T-cell (primary cell): Measurements from ENCODE around the gene ADAMTS1. TPM values are rescaled to one million over a fixed set of nuclear protein-coding genes. Genes with fewer than 3 reads are reported as not detected.
A peak's percentile ranks its signal among the peaks of the same experiment; 100 is the strongest.

Experiments used
- ATAC-seq, 4 experiments: fragments of 200-7000 bp in 3 of 4; fragments of 150-1000 bp in 1 of 4; cut with Tn5 transposase; replicated peaks in 1 of 4; 1 replicate in 3 of 4; 2 replicates in 1 of 4; pipeline ENCODE4 v1.10.0; 2021; ENCODE audit warnings: moderate library complexity in 3 of 4, mild to moderate bottlenecking in 2 of 4, moderate number of reproducible peaks in 1 of 4
- CTCF ChIA-PET, 2 donors: fragments of 300-600 bp; sonication (Branson Sonifier 250); formaldehyde crosslinking; loops; one replicate each; lab custom pipeline; 2022; ENCODE audit warnings: antibody characterized with exemption in 2 of 2; lab: Charles Lee
- POLR2A ChIA-PET, 2 donors: fragments of 300-600 bp; sonication (Branson Sonifier 250); formaldehyde crosslinking; loops; one replicate each; lab custom pipeline; 2022; ENCODE audit warnings: antibody characterized with exemption in 2 of 2; lab: Charles Lee
- DNase-seq, 35 experiments: peaks; one replicate each; pipeline versions ENCODE4 v3.0.0 to v3.0.0-alpha.2; 2013 to 2023
- H3K27ac ChIP-seq: one replicate; pipeline ENCODE4 v1.5.1; 2013; ENCODE audit warnings: low read length
- H3K27me3 ChIP-seq, 2 experiments: replicated peaks in 1 of 2; 1 replicate in 1 of 2; 2 replicates in 1 of 2; pipeline versions ENCODE4 v1.6.1 to v1.7.0; 2013; ENCODE audit warnings: low read length in 1 of 2, mixed read lengths in 1 of 2; ENCODE audit not compliant: control insufficient read depth in 2 of 2, insufficient read depth in 2 of 2; ENCODE audit errors: extremely low read depth in 1 of 2
- H3K36me3 ChIP-seq, 2 donors: 1 replicate in 1 of 2; 2 replicates in 1 of 2; pipeline versions ENCODE4 v1.6.1 to v1.7.0; 2013; ENCODE audit warnings: low read length in 1 of 2; ENCODE audit not compliant: control insufficient read depth in 2 of 2, insufficient read depth in 1 of 2; ENCODE audit errors: extremely low read depth in 1 of 2
- H3K4me1 ChIP-seq, 2 experiments: 1 replicate in 1 of 2; 2 replicates in 1 of 2; pipeline versions ENCODE4 v1.6.1 to v1.7.0; 2013; ENCODE audit warnings: low read length in 2 of 2, mixed read lengths in 1 of 2; ENCODE audit not compliant: insufficient read depth in 2 of 2, control insufficient read depth in 1 of 2; ENCODE audit errors: extremely low read depth in 1 of 2
- H3K4me3 ChIP-seq, 2 donors: 1 replicate in 1 of 2; 2 replicates in 1 of 2; pipeline versions ENCODE4 v1.5.1 to v1.7.0; 2013; ENCODE audit warnings: mild to moderate bottlenecking in 2 of 2, low read length in 1 of 2, moderate library complexity in 1 of 2; ENCODE audit not compliant: control insufficient read depth in 1 of 2; ENCODE audit errors: extremely low read depth in 1 of 2
- H3K9me3 ChIP-seq: 2 replicates; pipeline ENCODE4 v1.7.0; 2013
- H3K27ac Mint-ChIP-seq, 2 donors: one replicate each; pipeline ENCODE4 v1.8.0; 2020 to 2021; ENCODE audit warnings: mild to moderate bottlenecking in 2 of 2, mixed read lengths in 2 of 2
- H3K27me3 Mint-ChIP-seq, 2 donors: one replicate each; pipeline ENCODE4 v1.8.0; 2021 to 2022; ENCODE audit warnings: mixed read lengths in 2 of 2
- H3K36me3 Mint-ChIP-seq: one replicate; pipeline ENCODE4 v1.8.0; 2021; ENCODE audit warnings: mixed read lengths
- H3K4me1 Mint-ChIP-seq, 3 donors: one replicate each; pipeline ENCODE4 v1.8.0; 2020 to 2022; ENCODE audit warnings: mixed read lengths in 3 of 3, mild to moderate bottlenecking in 1 of 3
- H3K4me3 Mint-ChIP-seq, 3 donors: one replicate each; pipeline ENCODE4 v1.8.0; 2020 to 2022; ENCODE audit warnings: mild to moderate bottlenecking in 3 of 3, mixed read lengths in 3 of 3, moderate library complexity in 3 of 3
- H3K9me3 Mint-ChIP-seq, 3 donors: one replicate each; pipeline ENCODE4 v1.8.0; 2020 to 2022; ENCODE audit warnings: mixed read lengths in 3 of 3
- WGBS: methylation state at CpG from one replicate; pipeline ENCODE4 v1.1.5; 2013; ENCODE audit warnings: missing lambda C conversion rate; ENCODE audit not compliant: insufficient coverage; 5-methylcytosine and 5-hydroxymethylcytosine counted together
- total RNA-seq, 35 experiments: library from RNA in 6 of 35; stranded (reverse) in 6 of 35; fragments of 120-200 nt in 1 of 35; gene quantifications; one replicate each; pipeline versions ENCODE4 v1.2.1 to v1.2.4 and lab custom pipeline; 2013 to 2026

The ADAMTS1 gene
- 1 to 10 TPM in 2 of 5 donors, under 1 TPM in 3; 0.40 to 1.7 (median 0.72) TPM for total RNA-seq
- 0.87 TPM for total RNA-seq (2013)
- total RNA-seq (lab: John Stamatoyannopoulos, UW) = 0 to 1.1 (median 0.34) reads per million in 29 experiments

- Mint-ChIP-seq H3K36me3 (no peaks in the 10 kb centered on the region), H3K4me3 (peak within 1 kb of the TSS; percentile 66 to 85 (median 73)), H3K4me1 (peaks cover 37 to 42% (median 40%) of the 10 kb centered on the region in 3 donors), H3K9me3 (peaks cover 0 to 6% (median 0%) of the 10 kb centered on the region in 3 donors), H3K27me3 (peaks cover 62 to 72% of the 10 kb centered on the region in 2 donors), H3K27ac (no peak within 1 kb of the TSS)
- Histone ChIP-seq H3K9me3 (no peaks in the 10 kb centered on the region), H3K27ac (no peak within 1 kb of the TSS), H3K27me3 (peaks cover 25 to 48% of the 10 kb centered on the region in 2 experiments), H3K4me3 (peak within 1 kb of the TSS; percentile 33 to 57), H3K36me3 (no peaks in the 10 kb centered on the region), H3K4me1 (peaks cover 3 to 39% of the 10 kb centered on the region in 2 experiments)
- peak in 1 of 4 experiments; percentile 45 for ATAC-seq
- ChIA-PET CTCF (no interaction called here), POLR2A (no interaction called here)
- under 1% methylated on average over 51 of the region's 56 CpGs for WGBS
- DNase-seq = peak in 5 of 35 experiments; percentile 2 to 31 (median 14)
Observed at GRCh38 chr21:26845066-26845758, at the start of gene ADAMTS1. TSS of gene ADAMTS1 (minus strand) at chr21:26845409. CDS start at chr21:26844954, 455 bp downstream.

DNA sequence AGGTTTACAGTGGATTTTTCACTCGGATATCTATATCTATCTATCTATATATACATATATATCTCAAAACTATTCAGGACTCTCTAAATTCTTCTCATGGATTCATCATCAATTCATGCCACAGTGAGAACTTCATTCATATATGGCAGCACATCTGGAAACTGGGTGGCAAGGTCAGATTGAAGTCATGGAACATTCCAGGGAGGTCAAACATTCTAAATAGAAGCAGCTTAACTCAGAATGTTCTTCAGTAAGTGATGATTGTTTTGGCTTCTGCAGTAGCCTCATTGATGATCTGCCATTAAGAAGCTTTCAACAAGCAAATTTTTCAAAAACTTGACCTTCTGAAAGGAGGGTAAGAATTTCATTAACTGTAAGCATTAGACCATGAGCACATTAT, 46.9 kb upstream of the ADAMTS1 start:
- no peak for DNase-seq
- Histone ChIP-seq H3K9me3 (no peaks in the 10 kb centered on the region), H3K27me3 (no peaks in the 10 kb centered on the region), H3K36me3 (no peaks in the 10 kb centered on the region), H3K4me1 (no peaks in the 10 kb centered on the region), H3K27ac (no peak overlapping the region), H3K4me3 (no peak overlapping the region)
- POLR2A ChIA-PET = no interaction called here
- WGBS = no CpG with 5 or more reads among the region's 1 CpG
- Mint-ChIP-seq H3K27me3 (peaks cover 3 to 4% of the 10 kb centered on the region in 2 donors), H3K27ac (no peak overlapping the region), H3K36me3 (no peaks in the 10 kb centered on the region), H3K9me3 (peaks cover 0 to under 1% (median under 1%) of the 10 kb centered on the region in 3 donors), H3K4me3 (no peak overlapping the region), H3K4me1 (no peaks in the 10 kb centered on the region)
- no peak for ATAC-seq
- CTCF ChIA-PET = no interaction called here

- H3K27ac Mint-ChIP-seq = no peak overlapping the region
- no peaks in the 10 kb centered on the region for H3K36me3 Mint-ChIP-seq
- H3K27me3 Mint-ChIP-seq = peaks cover 2 to 7% of the 10 kb centered on the region in 2 donors
- Histone ChIP-seq H3K27me3 (no peaks in the 10 kb centered on the region), H3K4me3 (no peak overlapping the region), H3K4me1 (no peaks in the 10 kb centered on the region), H3K36me3 (no peaks in the 10 kb centered on the region), H3K27ac (no peak overlapping the region), H3K9me3 (no peaks in the 10 kb centered on the region)
- ATAC-seq (no peak), DNase-seq (no peak)
- peaks cover 0 to 4% (median 0%) of the 10 kb centered on the region in 3 donors for H3K9me3 Mint-ChIP-seq
- no peaks in the 10 kb centered on the region for H3K4me1 Mint-ChIP-seq
- no CpG with 5 or more reads among the region's 5 CpGs for WGBS
- H3K4me3 Mint-ChIP-seq = no peak overlapping the region
- ChIA-PET CTCF (no interaction called here), POLR2A (no interaction called here)
Observed at GRCh38 chr21:26888931-26889330, 43.7 kb upstream of the ADAMTS1 start.

- DNase-seq (no peak), ATAC-seq (no peak)
- Mint-ChIP-seq H3K27me3 (peaks cover 0 to 7% of the 10 kb centered on the region in 2 donors), H3K4me1 (no peaks in the 10 kb centered on the region), H3K4me3 (no peak overlapping the region), H3K27ac (no peak overlapping the region), H3K9me3 (peaks cover 0 to 4% (median 0%) of the 10 kb centered on the region in 3 donors), H3K36me3 (no peaks in the 10 kb centered on the region)
- H3K27ac ChIP-seq = no peak overlapping the region
- H3K4me3 ChIP-seq = no peak overlapping the region
- CTCF ChIA-PET = interaction anchor here in 1 of 2 donors (1.0 kb wide), 1 partner anchor 59 kb away, joined by 3 read pairs; no protein-coding TSS in a partner anchor
- no peaks in the 10 kb centered on the region for H3K4me1 ChIP-seq
- no peaks in the 10 kb centered on the region for H3K36me3 ChIP-seq
- H3K27me3 ChIP-seq = no peaks in the 10 kb centered on the region
- no peaks in the 10 kb centered on the region for H3K9me3 ChIP-seq
- POLR2A ChIA-PET = no interaction called here
Observed at GRCh38 chr21:26888256-26888655, 43.0 kb upstream of the ADAMTS1 start.

DNA sequence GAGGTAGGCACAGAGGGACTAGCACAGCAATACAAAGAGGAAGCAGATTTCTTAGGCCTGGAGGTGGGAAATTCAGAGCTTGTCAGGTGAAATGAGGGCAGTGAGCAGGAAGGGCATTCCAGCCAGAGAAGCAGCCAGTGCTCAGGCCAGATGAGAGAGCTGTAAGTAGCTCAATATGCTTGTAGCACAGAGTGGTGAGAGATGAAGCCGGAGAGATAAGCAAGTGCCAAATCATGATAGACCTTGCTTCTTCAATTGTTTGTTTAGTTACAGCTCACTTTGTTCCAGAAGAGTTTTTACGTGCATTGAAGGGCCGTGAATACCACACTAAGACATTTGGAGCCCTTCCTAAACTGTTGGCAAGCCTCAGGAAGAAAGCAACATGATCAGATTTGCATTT, 42.0 kb upstream of the ADAMTS1 start:
- H3K9me3 ChIP-seq = no peaks in the 10 kb centered on the region
- Mint-ChIP-seq H3K9me3 (peaks cover 0 to 4% (median 0%) of the 10 kb centered on the region in 3 donors), H3K4me3 (no peak overlapping the region), H3K4me1 (no peaks in the 10 kb centered on the region), H3K27me3 (peaks cover 0 to 7% of the 10 kb centered on the region in 2 donors), H3K27ac (no peak overlapping the region), H3K36me3 (no peaks in the 10 kb centered on the region)
- ATAC-seq (no peak), DNase-seq (no peak)
- no peaks in the 10 kb centered on the region for H3K27me3 ChIP-seq
- no peak overlapping the region for H3K4me3 ChIP-seq
- H3K4me1 ChIP-seq = no peaks in the 10 kb centered on the region
- H3K36me3 ChIP-seq = no peaks in the 10 kb centered on the region
- POLR2A ChIA-PET = no interaction called here
- CTCF ChIA-PET = interaction anchor here in 1 of 2 donors (1.0 kb wide), 1 partner anchor 58 kb away, joined by 3 read pairs; no protein-coding TSS in a partner anchor
- WGBS = 90% methylated on average over 2 of the region's 3 CpGs
- no peak overlapping the region for H3K27ac ChIP-seq

GRCh38 chr21:26884436-26884835, 39.2 kb upstream of the ADAMTS1 start:
- Mint-ChIP-seq H3K9me3 (peaks cover 0 to 4% (median 0%) of the 10 kb centered on the region in 3 donors), H3K27me3 (peaks cover 0 to 12% of the 10 kb centered on the region in 2 donors), H3K27ac (no peak overlapping the region), H3K4me3 (no peak overlapping the region), H3K36me3 (no peaks in the 10 kb centered on the region), H3K4me1 (no peaks in the 10 kb centered on the region)
- ATAC-seq (no peak), DNase-seq (no peak)
- Histone ChIP-seq H3K36me3 (no peaks in the 10 kb centered on the region), H3K27me3 (no peaks in the 10 kb centered on the region), H3K9me3 (no peaks in the 10 kb centered on the region), H3K4me3 (no peak overlapping the region), H3K4me1 (no peaks in the 10 kb centered on the region), H3K27ac (no peak overlapping the region)
- no CpG with 5 or more reads among the region's 2 CpGs for WGBS
- POLR2A ChIA-PET = no interaction called here
- CTCF ChIA-PET = no interaction called here
